ENCODE measurements around the gene PRKAG2. TPM values are rescaled to one million over a fixed set of nuclear protein-coding genes. Genes with fewer than 3 reads are reported as not detected.

Gene PRKAG2
- total and polyA plus RNA-seq, 2 of the 8 experiments (the other 6 are each of a cell fraction or from before 2014, with no cell fraction given): 7.5 to 18.1 TPM

- TF ChIP-seq, protein P1, sequence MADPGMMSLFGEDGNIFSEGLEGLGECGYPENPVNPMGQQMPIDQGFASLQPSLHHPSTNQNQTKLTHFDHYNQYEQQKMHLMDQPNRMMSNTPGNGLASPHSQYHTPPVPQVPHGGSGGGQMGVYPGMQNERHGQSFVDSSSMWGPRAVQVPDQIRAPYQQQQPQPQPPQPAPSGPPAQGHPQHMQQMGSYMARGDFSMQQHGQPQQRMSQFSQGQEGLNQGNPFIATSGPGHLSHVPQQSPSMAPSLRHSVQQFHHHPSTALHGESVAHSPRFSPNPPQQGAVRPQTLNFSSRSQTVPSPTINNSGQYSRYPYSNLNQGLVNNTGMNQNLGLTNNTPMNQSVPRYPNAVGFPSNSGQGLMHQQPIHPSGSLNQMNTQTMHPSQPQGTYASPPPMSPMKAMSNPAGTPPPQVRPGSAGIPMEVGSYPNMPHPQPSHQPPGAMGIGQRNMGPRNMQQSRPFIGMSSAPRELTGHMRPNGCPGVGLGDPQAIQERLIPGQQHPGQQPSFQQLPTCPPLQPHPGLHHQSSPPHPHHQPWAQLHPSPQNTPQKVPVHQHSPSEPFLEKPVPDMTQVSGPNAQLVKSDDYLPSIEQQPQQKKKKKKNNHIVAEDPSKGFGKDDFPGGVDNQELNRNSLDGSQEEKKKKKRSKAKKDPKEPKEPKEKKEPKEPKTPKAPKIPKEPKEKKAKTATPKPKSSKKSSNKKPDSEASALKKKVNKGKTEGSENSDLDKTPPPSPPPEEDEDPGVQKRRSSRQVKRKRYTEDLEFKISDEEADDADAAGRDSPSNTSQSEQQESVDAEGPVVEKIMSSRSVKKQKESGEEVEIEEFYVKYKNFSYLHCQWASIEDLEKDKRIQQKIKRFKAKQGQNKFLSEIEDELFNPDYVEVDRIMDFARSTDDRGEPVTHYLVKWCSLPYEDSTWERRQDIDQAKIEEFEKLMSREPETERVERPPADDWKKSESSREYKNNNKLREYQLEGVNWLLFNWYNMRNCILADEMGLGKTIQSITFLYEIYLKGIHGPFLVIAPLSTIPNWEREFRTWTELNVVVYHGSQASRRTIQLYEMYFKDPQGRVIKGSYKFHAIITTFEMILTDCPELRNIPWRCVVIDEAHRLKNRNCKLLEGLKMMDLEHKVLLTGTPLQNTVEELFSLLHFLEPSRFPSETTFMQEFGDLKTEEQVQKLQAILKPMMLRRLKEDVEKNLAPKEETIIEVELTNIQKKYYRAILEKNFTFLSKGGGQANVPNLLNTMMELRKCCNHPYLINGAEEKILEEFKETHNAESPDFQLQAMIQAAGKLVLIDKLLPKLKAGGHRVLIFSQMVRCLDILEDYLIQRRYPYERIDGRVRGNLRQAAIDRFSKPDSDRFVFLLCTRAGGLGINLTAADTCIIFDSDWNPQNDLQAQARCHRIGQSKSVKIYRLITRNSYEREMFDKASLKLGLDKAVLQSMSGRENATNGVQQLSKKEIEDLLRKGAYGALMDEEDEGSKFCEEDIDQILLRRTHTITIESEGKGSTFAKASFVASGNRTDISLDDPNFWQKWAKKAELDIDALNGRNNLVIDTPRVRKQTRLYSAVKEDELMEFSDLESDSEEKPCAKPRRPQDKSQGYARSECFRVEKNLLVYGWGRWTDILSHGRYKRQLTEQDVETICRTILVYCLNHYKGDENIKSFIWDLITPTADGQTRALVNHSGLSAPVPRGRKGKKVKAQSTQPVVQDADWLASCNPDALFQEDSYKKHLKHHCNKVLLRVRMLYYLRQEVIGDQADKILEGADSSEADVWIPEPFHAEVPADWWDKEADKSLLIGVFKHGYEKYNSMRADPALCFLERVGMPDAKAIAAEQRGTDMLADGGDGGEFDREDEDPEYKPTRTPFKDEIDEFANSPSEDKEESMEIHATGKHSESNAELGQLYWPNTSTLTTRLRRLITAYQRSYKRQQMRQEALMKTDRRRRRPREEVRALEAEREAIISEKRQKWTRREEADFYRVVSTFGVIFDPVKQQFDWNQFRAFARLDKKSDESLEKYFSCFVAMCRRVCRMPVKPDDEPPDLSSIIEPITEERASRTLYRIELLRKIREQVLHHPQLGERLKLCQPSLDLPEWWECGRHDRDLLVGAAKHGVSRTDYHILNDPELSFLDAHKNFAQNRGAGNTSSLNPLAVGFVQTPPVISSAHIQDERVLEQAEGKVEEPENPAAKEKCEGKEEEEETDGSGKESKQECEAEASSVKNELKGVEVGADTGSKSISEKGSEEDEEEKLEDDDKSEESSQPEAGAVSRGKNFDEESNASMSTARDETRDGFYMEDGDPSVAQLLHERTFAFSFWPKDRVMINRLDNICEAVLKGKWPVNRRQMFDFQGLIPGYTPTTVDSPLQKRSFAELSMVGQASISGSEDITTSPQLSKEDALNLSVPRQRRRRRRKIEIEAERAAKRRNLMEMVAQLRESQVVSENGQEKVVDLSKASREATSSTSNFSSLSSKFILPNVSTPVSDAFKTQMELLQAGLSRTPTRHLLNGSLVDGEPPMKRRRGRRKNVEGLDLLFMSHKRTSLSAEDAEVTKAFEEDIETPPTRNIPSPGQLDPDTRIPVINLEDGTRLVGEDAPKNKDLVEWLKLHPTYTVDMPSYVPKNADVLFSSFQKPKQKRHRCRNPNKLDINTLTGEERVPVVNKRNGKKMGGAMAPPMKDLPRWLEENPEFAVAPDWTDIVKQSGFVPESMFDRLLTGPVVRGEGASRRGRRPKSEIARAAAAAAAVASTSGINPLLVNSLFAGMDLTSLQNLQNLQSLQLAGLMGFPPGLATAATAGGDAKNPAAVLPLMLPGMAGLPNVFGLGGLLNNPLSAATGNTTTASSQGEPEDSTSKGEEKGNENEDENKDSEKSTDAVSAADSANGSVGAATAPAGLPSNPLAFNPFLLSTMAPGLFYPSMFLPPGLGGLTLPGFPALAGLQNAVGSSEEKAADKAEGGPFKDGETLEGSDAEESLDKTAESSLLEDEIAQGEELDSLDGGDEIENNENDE (IDR thresholded peaks at IDR 0.05; ENCODE audit: insufficient replicate concordance, low read length): no peak
- TF ChIP-seq KDM4A (IDR thresholded peaks at IDR 0.05; ENCODE audit: low read depth, low read length, severe bottlenecking) (no peak), ASH2L (IDR thresholded peaks at IDR 0.05; ENCODE audit: low read length) (no peak), CHD2 (IDR thresholded peaks at IDR 0.05; ENCODE audit: low read length) (no peak), EGR1 (IDR thresholded peaks at IDR 0.05; ENCODE audit: borderline replicate concordance, low read depth, low read length) (no peak), CBX8 (IDR thresholded peaks at IDR 0.05; ENCODE audit: borderline replicate concordance, low read depth, low read length) (no peak), RFX5 (IDR thresholded peaks at IDR 0.05; ENCODE audit: borderline replicate concordance, low read depth, low read length) (no peak), HDAC6 (IDR thresholded peaks at IDR 0.05; ENCODE audit: low read depth, low read length) (no peak), GTF2F1 (IDR thresholded peaks at IDR 0.05; ENCODE audit: borderline replicate concordance, low read depth, low read length) (no peak)
Measured at GRCh38 chr7:151810441-151811232, 66.3 kb downstream of the PRKAG2 start (continued).

Data from H1 (cell line).